Ammon's horn (tissue), 1 donor: ENCODE results near the gene TECPR2.

Experiments used
- DNase-seq: peaks from one replicate; pipeline ENCODE4 v3.0.0-alpha.2; 2016; ENCODE audit warnings: low spot score

Gene TECPR2

DNA sequence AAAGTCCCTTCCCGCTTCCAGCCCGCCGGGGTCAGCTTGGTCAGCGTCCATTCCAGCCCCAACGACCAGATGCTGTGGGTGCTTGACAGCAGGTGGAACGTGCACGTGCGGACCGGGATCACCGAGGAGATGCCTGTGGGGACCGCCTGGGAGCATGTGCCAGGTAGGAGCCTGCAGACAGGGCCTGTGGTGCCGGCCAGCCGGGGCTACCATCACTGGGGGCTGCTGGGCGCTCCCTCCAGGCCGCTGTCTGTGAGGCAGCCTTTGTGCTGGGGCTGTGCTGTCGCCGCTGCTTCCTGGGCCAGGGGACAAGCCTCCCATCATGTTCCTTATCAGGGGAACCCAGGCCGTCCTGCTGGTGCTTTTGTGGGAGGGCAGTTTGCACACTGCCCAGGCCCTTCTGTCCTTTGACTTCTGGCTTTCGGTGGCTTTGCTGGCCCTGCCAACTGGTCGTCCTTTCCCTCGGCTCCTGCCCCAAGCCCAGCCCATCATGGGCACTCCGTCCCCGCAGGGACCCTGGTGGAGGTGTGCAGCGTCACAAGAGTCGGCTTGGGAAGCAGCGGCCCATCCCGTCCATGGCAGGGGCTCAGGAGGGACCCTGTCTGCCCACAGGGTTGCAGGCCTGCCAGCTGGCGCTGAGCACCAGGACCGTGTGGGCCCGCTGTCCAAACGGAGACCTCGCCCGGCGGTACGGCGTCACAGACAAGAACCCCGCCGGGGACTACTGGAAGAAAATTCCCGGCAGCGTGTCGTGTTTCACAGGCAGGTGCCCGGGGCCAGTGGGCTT lies 134.4 kb downstream of the TECPR2 start:
- DNase-seq: no peak

DNA sequence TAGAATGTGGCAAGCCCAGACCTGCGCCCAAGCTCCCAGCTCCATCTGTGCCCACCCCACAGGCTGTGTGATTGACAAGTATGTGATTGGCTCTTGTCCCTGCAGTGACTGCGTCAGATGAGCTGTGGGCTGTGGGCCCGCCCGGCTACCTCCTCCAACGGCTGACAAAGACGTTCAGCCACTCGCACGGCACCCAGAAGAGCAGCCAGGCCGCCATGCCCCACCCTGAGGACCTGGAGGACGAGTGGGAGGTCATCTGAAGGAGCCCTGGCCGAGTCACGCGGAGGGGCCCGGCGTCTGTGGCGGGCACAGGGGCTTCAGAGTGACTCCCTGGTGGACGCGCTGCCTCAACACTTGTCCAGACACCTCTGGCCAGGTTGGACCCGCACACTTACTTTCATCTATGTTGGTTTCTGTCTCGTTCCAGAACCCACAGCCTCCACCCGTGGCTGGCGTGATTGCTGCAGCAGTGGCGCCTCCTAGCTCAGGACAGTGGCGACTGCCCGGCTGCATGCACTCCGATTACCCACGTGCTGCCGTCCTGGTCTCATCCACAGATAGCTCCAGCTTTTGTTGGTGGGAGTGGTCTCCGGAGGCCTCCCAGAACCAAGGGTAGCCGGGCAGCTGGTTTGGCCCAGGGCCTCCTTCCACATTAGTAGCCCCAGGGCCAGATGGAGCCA lies 135.4 kb downstream of the TECPR2 start:
- peak; percentile 76 for DNase-seq

DNA sequence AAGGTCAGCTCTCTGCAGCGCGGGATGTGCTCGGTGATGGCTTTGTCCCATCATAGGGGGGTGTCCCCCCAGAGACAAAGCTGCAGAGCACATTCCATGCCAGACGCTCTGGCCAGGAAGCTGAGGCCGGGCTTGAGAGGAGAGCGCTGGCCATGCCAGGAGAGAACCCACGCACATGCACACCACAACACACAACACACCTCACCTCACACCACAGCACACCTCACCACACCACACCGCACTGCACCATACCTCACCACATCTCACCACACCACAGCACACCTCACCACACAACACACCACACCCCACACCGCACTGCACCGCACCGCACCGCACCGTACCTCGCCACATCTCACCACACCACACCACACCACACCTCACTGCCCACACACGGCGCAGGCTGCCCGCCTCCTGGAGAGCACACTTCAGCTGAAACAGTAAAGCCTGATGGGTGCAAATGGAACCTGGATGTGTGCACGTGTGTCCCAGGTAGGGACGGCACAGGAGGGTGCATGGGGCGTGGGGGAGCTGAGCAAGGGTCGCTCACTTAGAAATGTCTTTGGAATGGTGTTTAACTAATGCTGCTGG lies 136.0 kb downstream of the TECPR2 start:
- no peak for DNase-seq

DNA sequence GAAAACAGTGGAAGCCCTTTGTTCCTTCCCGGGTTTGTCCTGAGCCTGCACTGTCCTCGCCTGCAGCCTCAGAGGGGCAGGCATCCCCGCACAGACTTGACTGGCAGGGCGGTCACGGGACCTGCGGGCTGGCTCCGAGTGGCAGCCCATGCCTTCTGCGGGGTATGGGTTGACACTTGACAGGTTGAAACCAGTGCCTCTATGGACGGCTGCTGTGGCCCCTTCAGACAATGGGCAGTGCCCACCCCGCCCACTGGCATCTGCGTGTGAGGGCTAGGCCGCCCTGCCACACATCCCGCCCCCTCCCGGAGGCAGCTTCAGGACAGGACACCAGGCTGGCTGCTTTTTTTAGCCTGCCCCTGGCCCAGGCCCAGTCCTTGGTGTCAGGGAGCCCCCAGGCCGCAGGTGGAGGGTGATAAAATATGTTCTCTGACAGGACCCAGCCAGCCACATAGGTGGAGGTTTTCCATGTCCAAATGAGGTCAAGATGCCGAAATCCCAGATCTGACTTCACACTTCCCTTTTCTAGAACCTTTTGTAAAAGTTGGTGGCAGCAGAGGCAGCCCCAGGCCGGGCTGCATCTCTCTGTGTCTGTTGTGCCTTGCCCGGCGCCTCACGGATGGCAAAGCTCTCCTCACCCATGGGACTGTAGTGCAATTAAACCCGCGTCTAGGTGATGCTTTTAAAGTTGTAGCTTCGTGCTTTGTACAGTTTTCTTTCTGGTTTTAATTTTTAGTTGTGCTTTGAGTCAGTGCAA lies 136.8 kb downstream of the TECPR2 start:
- DNase-seq: no peak

DNA sequence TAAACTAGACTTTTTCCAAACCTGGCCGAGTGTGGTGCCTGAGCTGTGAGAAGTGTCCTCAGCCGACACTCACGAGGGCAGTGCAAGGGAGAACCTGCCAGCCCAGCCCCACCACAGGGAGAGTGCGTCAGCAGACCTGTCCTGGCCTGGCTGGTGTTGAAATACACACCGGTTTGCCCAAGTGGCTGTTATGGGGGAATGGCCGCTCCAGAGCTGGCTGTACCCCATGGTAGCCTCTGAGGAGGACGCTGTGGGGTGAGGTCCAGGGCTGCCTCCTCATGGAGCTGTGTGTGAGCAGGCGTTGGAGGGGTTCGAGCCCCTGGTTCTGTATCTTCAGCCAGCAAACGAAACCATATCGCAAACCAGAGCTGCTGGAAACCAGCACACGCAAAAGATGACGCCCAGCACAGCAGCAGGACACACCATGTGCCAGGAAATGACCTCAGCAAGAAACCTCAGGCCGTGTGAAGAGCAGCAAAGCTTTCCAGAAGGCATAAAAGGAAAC lies 137.5 kb downstream of the TECPR2 start:
- peak; percentile 57 for DNase-seq

DNA sequence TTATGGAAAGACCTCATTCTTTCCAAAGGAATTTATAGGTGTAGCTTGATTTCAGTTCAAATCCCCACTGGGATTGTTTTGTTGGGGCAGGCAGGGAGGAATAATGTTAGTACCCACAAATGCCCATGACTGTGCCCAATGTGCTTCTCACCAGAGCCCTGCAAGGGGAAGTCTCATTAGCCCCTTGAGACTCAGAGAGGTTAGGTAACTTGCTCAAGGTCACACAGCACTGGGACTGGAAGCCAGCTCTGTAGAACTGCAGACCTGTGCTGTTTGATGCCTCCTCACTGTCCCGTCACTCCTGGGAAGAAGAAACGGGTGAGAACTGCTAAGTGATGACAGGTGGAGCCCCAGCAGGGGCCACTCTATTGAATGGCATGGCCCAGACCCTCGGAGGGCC lies 138.0 kb downstream of the TECPR2 start:
- DNase-seq: no peak

DNA sequence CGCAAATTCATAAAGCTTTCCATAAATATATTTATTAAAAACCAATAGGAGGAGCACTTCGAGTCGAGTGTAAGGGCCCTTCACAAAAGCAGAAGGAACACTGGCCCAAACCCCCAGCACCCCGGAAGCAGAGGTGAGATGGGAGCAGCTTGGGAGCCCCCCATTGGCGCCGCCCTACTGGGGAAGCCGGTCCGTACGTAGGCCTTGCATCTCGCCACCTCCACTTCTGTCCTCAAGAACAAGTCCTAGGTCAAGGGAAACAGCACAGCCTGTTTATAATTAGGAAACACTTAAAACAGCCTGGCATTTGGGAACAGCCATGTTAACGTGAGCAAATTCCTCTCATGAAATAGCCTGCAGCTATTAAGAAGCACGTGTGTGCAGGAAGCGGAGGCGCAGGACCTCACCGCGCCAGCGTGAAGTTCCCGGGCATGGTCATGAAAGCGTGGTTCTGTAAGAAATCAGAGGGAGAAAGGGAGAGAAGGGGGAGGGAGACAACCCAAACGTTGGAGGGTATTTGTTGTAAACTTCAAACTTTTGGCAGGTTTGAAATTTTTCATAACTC lies 139.1 kb downstream of the TECPR2 start:
- no peak for DNase-seq

DNA sequence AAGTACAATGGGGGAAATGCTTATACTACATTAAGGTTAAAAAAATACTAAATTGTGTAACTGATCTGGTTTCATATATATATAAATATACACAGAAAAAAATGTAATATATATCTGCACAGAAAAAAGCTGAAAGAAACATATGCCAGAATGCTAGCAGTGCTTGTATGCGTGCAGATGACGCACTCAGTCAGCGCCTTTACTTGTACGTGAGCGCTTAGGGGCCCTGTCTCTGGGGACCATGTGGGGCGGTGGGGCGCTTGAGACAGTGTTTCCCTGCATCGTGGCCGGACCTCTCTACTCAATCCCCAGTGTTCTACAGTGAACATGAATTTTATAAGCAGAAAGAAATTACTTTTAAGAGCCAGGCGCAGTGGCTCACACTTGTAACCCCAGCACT lies 139.8 kb downstream of the TECPR2 start:
- no peak for DNase-seq

DNA sequence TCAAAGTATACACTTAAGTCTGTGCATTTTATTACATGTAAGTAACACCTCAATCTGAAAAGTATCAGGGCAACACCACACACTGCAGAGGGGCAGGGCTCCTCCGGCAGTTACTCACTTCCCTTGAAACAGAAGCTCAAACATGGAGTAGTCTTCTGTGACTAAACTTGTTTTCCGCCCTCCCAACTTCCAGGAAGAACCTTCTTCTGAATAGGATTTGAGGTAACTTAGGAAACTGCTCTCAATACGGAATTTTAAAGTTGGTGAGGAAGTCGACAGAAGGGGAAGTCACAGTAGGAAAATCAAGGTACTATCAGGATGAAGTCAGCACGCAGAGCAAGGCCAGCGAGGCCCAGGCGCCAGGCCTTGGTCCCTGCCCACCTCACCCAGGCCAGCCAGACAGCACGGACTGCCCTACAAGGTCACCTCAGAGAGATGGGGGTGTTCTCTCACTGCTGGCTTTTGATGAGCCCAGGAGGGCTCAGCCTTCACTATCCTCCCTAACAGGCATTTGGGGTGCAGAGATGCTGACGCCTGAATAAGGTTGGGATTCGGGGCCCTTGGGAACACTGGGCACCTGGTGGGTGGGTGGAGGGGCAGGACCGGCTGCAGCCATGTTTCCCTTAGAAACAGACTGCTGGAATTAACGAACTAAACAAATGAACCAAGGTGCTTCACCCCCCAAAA lies 141.0 kb downstream of the TECPR2 start:
- no peak for DNase-seq

DNA sequence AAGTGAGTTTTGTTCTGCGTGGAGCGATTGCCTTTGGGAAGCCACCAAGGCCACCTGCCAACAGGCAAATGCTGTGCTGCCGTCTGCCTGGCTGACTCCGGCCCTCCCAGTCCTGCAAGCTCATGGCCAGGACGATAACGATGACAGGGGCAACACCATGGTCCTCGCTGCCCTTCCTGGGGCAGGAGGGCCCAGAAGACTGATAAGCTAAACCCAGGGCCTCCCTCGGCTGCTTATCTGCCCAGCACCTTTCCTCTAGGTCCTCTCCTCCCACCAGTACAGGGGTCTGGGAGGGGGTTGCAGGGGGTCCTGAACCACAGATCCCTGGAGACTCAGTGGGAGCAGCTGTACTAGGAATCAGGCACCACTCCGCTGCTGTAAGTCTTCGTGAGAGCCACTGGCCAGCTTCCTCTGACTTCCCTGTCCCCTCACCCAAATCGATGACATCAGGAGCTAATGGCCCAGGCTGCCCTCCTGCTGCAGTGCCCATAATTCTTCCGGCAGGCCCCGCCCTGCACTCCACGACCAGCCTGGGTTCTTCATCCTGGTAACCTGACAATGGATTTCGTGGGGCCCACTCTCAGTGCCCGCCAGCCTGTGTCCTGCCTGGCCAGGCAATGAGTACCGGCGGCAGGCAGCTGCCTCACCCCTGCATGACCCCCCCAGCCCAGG lies 141.7 kb downstream of the TECPR2 start:
- DNase-seq: no peak

DNA sequence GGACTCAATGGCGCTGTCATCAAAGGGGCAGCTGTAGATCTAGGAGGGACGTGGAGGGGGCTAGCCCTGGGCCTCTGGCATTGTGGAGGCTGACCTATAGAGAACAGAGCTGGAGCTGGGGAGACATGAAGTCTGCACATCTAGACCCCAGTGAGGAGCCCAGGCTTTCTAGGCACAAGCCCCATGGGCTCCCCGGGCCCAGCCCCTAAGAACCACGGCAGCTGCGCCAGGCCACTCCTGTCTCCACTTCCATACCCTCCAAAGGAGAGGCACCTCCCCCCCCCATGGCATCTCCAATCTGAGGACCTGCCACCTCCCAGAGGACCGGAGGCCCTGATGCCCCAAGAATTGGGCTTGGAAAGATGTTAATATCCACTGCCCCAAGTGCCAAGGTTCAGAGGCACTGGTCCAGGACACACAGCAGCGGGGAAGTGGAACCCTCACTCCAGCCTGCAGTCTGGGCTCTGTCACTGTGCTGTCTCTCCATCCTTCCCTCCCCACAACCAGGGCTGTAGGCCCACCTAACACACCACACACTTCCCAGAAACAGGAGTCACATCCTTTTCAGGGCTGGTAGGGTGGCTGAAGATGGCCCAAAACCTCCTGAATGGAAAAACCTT lies 142.4 kb downstream of the TECPR2 start:
- DNase-seq: no peak

DNA sequence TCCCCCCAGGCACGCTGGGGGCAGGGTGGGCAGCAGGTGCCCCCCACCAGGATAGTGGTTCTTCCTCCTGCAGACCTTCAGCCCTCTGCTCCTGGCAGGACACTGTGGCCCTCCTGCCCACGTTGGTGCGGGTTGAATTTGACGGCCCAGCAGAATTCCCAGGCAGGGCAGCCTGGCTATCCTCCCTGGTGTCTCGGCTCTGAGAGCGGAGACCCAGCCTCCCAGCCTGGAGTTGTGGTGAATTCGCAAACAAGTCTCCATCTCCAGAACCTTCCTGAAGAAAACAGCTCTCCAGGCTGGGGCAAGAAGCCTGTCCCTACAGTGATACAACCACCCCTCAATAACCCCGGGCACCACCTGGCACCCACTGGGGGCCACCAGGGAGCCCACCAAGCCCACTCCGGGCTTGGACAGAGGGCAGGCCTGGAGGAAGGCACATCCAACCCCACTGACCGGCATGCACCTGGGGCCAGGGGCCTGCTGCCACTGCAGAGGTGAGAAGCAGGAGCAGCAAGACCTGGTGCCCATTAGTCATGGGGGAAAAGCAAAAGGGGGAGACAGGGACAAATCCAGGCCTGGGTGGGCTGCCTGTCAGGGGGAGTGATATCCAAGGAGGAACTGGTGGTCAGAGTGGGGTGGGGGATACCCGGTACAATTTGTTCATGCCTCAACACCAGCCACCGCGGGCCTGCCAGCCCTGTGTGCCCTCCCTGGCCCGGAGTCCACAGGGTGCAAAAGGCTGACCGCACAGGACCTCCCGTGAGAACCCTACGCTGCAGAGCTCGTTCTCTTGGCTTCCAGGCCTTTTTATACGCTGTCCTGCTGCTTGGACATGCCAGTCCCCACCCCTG lies 143.3 kb downstream of the TECPR2 start:
- DNase-seq: no peak

DNA sequence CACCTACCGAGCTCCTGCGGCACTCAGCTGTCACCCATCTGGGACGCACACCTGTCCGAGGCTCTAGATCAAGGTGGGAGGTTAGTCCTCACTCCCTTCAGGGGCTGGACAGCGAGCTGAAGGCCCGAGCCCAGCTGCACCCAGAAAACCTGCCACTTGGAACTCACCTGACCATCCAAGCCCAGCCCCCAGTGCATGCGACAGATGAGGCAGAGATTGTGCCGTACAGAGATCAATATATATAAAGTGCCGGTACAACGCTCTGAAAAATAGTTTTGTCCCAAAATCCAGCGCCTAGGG lies 143.8 kb downstream of the TECPR2 start:
- DNase-seq: no peak

DNA sequence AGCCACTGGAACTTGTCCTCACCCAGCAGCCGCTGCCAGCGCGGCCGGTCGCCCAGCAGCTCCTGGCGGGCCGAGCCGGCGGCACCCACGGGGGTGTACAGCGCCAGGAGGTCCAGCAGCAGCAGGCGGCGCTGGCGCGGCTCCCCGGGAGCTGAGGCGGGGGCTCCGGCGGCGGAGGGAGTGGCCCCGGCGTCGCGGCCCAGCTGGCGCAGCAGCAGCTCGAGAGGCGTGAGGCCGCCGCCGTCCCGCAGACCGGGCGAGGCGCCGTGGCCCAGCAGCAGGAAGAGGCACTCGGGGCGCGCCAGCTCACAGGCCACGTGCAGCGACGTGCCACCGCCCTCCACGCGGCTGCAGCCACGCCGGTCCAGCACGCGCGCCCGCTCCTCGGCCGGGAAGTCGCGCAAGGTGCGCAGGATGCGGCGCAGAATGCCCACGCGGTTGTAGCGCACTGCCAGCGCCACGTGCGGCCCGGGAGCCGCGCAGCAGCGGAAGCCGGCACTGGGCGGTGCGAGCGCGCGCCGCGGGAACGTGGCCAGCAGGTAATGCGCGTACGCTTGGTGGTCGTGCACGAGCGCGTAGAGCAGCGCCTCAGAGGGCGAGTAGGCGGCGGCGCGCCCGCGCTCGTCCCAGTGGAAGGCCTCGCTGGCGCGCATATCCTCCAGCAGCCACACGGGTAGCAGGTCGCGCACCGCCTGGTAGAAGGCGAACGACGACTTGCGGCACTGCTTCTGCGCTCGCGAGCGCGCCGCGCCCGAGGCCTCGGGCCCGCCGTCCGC lies 144.5 kb downstream of the TECPR2 start:
- DNase-seq: no peak

DNA sequence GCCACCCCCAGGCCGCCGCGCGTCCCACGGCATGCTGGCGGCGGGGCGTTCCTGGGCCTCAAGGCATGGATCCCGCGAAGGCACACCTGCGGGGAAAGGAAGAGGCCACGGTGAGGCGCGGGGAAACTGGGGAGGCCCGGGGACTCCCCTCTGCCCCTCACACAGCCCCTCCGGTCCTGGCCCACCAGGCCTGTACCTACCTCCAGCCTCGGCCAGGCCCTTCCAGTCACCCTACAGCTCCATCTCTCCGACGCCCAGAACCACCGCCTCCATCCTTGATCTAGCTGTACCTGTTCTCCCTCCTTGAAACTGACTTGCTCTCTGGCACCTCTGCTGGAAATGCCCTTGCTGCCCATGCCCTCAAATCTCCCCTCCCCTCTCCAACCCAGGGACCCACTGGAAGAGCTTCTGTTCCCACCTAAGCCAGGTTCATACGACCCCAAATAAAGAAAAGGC lies 145.1 kb downstream of the TECPR2 start:
- DNase-seq: no peak

DNA sequence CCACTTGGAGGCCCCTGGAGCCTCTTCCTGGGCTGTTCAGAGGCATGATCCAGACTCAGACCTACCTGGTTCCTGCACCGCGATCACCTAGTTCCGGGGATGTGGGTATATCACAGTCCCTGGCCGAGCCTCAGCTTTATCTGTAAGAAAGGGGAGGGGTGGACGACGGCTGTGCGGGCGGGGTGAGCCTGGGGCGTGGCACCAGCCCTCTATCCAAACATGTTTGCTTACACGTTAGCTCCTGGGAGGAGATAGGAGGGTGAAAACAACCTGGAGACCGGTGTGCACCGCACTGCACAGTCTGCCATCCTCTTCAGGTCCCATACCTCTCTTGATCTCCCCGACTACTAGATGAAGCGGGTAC lies 145.7 kb downstream of the TECPR2 start:
- DNase-seq: no peak

DNA sequence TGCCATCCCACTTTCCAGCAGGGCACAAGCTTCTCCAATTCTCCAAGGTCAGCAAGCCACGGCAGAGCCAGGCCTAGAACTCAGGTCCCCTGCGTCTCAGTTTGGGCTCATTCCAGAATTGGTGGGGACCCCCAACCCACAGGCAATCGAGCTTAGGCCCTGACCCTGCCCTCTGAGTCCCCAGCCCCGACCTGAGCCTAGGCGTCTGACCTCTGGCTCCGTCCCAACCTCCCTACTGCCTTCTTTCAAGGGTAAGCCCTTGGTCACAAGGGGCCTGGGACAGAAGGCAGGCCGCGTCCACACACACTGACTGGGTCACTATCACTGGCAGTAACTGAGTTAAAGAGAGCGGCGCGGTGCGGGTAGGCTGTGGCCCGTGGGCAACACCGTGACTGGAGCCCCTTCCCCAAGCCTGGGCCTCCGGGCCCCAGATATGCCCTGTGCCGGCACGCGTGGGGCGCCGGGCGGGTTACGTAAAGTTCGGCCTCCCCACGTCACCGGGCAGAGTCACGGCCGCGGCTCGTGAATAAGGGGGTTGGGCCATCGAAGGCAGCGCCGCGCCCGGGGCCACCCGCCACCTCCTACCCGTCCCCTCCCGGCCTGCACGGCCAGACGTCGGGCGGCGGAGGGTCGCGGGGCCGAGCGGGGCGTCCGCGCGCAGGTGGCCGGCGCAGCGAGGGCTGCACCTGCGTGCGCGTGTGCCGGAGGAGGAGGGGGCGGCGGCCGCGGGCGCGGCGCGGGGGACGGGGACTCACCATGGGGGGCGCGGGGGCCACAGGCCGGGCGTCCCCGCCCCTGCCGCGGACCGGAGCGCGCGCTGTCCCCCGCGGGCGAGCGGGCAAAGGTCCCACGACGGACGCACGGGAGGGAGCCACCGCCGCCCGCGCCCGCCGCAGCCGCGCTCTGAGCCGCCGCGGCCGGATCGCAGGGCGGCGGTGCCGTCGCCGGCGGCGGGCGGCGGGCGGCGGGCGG lies 146.3 kb downstream of the TECPR2 start:
- DNase-seq: no peak
